HG03139 (cell line): ENCODE measurements around the gene MYH11.
"Not testable (repeated sequence)": the region's sequence is repeated elsewhere in the genome, so short reads cannot be mapped to it uniquely, and the experiment has no call there.

ENCODE experiments used
- ATAC-seq: cut with Tn5 transposase; IDR thresholded peaks from one replicate; pipeline ENCODE4 v1.9.1; 2021; ENCODE audit not compliant: unreplicated experiment

Gene MYH11

GRCh38 chr16:15726715-15727114, 130.1 kb downstream of the MYH11 start:
- no peak for ATAC-seq

GRCh38 chr16:15725641-15726240, 131.1 kb downstream of the MYH11 start:
- no peak for ATAC-seq

- no peak for ATAC-seq
These were observed 133.0 kb downstream of the MYH11 start for GRCh38 chr16:15723808-15724207.

GRCh38 chr16:15721018-15721417, 135.8 kb downstream of the MYH11 start:
- no peak for ATAC-seq

- no peak for ATAC-seq
These were observed 140.0 kb downstream of the MYH11 start for GRCh38 chr16:15716694-15717447.

GRCh38 chr16:15715221-15715620, 141.6 kb downstream of the MYH11 start:
- no peak for ATAC-seq

GRCh38 chr16:15714393-15715172, 142.2 kb downstream of the MYH11 start:
- ATAC-seq: no peak

- no peak for ATAC-seq
These were observed 147.8 kb downstream of the MYH11 start for GRCh38 chr16:15708997-15709396.

GRCh38 chr16:15708096-15708495, 148.7 kb downstream of the MYH11 start:
- no peak for ATAC-seq

GRCh38 chr16:15707332-15707731, 149.5 kb downstream of the MYH11 start:
- ATAC-seq: no peak

GRCh38 chr16:15705064-15705565, 151.7 kb downstream of the MYH11 start:
- no peak for ATAC-seq

- ATAC-seq: no peak
These were observed 152.3 kb downstream of the MYH11 start for GRCh38 chr16:15704545-15704987.

- ATAC-seq: no peak
These were observed 153.6 kb downstream of the MYH11 start for GRCh38 chr16:15703029-15703736.

- no peak for ATAC-seq
These were observed 154.6 kb downstream of the MYH11 start for GRCh38 chr16:15701975-15702970.

GRCh38 chr16:15701367-15701766, 155.5 kb downstream of the MYH11 start:
- ATAC-seq: no peak

- ATAC-seq: no peak
These were observed 157.0 kb downstream of the MYH11 start for GRCh38 chr16:15699819-15700218.

GRCh38 chr16:15694499-15694898, 162.3 kb downstream of the MYH11 start:
- no peak for ATAC-seq

- not testable (repeated sequence) for ATAC-seq
These were observed 164.3 kb downstream of the MYH11 start for GRCh38 chr16:15692508-15692907.

GRCh38 chr16:15691046-15691445, 165.8 kb downstream of the MYH11 start:
- no peak for ATAC-seq

- ATAC-seq: no peak
These were observed 166.5 kb downstream of the MYH11 start for GRCh38 chr16:15690296-15690695.
